ENCODE data around the gene FAM98C.

Gene FAM98C

DNA sequence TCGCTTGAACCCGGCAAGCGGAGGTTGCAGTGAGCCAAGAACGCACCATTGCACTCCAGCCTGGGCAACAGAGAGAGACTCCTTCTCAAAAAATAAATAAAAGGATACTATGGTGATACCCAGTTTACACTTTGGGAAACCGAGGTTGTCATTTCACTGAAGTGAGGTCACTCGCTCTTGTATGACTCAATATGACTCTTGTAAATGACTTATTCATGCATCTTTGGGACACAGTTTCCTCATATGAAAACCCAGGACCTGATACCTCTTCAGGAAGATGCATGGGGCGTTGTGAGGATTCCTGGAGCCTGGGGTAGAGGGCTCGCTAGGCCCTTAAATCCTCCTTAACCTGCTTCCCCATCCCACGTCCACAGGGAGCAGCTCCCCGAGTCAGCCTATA, 24.0 kb upstream of the FAM98C start:
- no peak for DNase-seq (ENCODE audit: low spot score)

DNA sequence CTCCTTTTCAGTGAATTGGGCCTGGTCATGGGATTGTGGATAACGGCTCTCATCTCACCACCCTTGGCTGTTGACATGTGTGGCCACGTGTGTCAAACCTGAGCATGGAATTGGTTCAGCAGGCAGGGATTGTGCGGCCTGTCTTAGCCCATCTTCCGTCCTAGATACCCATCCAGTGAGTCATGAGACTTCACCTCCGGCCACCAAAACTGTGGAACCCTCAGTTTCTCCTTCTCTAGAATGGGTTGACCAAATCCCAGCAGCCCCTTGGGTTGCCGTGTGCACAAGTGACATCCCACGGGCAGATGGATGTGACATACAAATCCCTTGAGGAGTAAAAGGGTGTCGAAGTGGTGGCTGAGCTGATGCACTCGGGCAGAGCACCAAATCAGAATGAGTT, 21.8 kb upstream of the FAM98C start:
- DNase-seq (ENCODE audit: low spot score) = no peak

DNA sequence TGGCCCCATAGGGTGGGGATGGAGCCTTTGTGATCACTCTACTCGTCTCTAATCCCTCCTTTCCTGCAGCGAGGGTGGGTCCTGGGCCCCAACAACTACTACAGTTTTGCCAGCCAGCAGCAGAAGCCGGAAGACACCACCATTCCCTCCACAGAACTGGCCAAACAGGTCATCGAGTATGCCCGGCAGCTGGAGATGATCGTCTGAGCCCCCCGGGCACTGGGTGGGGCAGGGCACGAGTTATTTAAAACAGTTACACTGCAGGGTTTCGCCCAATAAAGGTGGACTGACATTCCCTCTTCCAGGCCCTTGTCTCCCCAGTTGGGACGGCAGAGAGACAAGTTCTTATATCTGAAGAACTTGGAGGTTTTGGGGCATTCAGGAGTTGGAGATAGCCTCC, 19.7 kb upstream of the FAM98C start:
- DNase-seq (ENCODE audit: low spot score) = no peak

DNA sequence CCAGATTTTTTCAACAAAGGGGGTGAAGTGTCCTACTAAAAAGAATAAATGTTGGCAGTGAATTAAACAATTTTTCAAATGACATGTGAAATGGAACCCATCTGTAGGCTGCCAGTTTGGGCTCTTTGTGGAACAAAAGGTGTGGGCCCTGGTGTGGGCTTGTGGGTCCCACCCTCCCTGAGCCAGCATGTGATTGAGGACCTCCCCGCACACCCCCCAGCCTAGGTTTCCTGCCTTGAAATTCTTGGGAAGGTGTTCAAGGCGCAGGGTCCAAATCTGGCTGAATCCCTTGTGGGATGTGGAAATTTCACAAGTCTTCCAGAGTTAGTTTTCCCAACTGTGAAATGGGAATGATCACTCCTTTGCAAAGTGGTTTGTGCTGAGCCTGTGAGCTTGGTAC, 19.1 kb upstream of the FAM98C start:
- no peak for DNase-seq (ENCODE audit: low spot score)

DNA sequence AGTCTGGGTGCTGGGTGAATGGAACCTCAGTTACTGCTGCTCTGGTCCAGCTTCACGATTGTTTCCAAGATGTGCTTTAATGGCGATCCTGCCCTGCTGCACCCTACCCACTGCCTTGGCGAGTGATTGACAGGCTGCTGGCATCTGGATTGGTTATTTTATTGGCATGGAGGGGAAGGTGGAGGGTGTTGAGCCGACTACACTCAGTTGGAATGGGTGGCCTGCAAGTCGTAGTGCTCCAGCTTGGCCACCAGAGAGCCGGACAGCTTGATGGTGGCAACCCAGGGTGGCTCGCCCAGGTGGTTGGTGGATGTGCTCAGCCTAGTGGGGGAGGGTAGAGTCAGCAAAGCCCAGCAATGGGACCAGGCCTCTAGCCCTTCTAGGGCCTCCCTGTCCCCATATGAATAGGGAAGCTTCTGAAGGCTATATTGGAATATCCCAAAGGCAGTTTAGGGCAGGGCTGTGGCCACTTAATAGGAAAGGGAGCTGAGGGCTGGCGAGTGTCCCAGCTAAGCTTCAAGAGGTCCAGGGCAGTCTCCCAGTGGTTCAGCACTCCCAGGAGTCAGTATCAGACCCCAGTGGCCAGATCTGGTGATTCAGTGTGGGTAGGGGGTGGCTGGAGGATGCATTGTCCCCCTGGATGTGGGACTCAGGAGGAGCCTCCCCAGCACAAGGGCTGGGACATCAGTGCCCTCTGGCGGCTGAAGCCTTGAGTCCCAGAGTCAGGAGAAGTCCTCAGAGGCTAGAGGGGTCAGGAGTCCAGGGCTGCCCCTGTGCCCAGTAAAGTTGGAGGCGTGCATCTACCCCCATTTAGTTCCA, 18.5 kb upstream of the FAM98C start:
- no peak for DNase-seq (ENCODE audit: low spot score)

DNA sequence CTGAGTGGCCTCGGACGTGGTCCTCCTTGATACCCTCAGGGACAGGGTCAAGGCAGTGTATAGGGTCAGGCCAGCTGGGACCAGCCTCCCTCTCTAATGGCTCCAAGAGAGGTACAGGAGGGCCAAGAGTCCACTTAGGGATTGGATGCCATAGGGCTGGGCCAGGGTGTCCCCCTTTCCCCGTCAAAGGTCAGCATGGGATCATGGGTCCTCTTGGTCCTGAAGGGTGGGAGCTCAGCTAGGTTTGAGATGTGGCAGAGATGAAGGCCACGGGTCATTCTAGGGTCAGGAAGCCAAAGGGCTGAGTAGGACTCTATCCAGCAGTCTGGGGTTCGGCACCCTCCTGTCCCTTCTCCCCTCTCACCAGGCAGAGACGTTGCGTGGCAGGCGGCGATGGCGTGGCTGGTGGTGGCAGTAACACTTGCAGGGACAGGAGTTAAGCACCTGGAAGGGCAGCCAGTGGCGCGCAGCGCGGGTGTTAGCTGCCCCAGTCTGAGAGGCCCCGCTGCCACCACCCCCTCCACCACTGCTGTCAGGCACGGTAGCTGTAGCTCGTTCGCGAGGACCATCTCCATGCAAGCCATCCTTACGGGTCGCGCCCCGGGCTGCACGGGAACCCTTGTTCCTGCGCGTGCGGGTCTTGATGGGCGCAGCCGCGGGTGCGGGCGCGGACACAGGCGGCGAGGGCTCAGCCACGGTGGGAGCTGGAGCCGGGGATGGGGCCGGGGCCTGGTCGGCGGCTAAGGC, 17.7 kb upstream of the FAM98C start:
- no peak for DNase-seq (ENCODE audit: low spot score)

DNA sequence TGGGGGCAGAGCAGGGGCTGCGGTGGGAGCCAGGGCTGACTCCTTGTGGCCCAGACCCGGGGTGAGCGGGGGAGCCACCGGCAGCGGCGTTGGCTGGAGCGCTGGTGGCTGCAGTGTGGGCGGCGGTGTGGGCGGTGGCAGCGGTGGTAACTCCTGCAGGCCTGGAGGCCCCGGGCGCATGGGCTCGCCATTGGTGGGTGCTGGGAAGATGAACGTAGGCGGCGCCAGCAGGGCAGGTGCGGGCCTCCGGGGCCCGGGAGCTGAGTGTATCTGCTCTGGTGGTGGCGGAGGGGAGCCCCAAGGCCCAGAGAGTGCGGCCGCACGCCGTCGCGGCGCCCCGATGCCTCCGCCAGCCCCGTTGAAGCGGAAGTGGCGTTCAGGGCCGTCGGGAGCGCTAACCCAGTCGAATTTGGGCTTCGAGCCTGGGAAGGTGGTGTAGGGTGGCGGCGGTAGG, 17.1 kb upstream of the FAM98C start:
- DNase-seq (ENCODE audit: low spot score) = no peak

DNA sequence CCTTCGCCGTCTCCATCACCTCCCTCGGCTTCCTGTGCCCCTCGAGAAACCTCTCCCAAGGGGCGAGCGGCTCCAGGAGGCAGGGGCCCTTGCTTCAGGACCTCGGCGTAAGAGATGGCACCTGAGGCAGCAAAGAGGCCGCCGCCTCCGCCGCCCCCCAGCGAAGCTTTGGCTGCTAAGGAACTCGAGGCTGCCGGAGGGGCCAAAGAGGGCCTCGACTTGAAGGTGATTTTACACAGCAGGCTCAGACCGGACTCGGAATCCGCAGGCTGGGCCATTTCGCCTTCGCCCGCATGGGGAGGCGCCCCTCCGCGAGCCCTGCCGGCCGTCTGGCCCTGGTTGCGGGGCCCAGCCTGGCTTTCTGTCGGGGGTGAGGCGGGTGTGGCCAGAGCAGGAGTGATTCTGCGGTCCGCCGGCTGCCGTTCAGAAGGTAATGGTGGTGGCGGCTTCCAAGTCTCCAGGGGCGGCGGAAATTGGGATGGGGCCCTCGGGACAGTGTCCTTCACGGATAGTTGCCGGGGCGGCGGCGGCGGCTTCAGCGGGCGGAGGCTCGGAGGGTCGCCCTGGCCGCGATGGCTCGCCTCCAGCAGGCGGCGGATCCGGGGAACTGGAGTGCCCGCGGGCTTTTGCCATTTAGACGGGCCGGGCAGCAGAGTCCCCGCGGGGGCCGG, 16.5 kb upstream of the FAM98C start:
- no peak for DNase-seq (ENCODE audit: low spot score)

DNA sequence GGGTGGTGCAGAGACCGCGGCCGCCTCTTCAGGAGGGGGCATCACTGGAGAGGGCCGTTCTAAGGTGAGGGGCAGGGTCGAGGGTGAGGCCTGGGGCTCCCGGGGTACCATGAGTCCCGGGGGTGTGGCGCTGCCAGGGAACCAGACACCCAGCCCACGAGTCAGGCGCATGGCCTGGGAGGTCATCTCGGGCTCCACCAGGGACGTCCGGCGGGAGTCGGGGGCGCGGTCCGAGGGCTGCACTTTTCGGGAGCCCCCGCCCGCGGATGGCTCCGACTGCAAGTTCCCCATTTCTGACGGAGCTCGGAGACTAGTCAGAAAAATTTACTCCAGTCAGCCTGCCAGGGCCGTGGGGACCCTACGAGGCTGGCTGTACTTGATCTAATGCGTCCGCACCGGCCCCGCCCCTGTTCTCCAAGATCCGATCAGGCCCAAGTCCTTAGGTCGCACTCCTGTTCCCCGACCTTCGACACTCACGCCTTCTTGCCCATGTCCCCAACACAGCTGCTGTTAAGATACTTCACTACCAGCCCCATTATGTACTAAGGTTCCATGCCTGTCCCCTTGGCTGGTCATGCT, 15.8 kb upstream of the FAM98C start:
- no peak for DNase-seq (ENCODE audit: low spot score)

DNA sequence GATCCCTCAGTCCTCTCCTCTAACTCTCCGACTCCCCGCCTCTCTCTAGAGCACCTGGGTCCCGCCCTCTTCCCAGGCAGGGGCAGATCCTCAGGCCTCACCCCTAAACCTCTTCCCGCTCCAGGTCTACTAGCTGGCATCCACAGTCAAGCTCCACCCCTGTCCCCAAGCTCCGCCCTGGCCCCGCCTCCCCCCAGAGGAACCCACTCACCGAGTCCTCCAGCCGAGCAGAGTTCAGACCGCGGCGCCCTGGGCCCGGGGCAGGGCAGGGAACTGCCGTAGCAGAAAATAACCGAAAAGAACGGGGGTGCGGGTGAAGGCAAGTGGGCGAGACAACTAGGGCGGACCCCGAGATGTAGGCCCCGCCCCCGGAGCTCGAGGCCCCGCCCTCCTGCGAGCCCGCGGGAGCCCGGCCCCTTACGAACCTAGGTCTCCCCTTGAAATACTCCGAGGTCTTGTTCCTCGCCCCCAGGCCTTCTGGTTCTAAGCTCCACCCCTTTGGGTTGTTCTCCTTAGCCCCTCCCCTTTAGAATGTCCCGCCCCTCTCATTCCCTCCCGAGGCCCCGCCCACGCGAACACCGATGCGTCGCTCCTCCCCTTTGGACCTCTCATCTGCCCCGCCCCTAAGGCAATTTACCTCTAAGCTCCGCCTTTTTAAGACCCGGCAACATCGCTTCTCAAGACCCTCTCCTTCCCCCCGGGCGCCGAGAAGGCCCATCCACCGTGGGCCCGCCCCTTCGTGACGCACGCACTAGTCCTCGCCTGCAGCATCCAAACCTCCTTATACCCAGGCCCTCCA, 15.1 kb upstream of the FAM98C start, which contains the start of gene GGN:
Gene GGN, minus strand, starts transcription at position 485 of the 799 bp plus-strand sequence. CDS start 773 bp downstream, outside the sequence.
- DNase-seq (ENCODE audit: low spot score) = peak; percentile 78

DNA sequence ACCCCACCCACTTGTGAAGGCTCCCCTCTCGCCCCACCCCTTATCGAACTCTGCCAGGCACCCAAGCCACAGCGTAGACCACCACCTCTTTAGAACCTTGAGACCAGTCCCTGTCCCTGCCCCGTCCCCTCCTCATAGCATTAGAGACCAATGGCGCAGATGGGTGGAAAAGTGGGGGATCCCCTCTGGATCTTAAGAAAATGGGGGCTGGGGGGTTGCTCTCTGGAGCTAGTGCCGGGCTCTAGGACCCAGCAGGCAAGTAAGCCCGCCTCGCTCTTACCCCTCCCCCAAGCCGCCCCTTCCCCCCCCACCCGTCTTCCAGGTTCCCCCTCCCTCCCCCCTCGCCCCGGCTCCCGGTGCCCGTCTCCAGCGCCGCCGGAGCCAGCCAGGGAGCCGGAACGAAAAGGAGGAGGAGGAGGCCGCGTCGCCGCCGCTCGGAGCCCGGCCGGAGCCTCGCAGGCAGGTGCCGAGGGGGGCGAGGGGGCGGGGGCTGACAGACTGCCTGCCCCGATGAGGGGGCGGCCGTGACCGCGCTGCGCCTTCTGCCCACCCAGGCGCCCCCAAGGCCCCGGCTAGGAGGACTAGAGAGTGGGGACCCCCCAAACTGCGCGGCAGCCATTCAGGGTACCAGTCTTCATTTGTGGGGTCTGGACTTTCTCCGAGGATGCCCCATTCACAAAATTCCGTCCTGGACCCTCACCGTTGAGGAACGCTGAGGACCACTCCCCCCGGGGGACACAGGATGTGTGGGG, 14.4 kb upstream of the FAM98C start, which contains the start of gene SPRED3:
Gene SPRED3, plus strand, starts transcription at position 349 of the 752 bp plus-strand sequence. CDS start 1,606 bp downstream, outside the sequence.
- DNase-seq (ENCODE audit: low spot score) = no peak

DNA sequence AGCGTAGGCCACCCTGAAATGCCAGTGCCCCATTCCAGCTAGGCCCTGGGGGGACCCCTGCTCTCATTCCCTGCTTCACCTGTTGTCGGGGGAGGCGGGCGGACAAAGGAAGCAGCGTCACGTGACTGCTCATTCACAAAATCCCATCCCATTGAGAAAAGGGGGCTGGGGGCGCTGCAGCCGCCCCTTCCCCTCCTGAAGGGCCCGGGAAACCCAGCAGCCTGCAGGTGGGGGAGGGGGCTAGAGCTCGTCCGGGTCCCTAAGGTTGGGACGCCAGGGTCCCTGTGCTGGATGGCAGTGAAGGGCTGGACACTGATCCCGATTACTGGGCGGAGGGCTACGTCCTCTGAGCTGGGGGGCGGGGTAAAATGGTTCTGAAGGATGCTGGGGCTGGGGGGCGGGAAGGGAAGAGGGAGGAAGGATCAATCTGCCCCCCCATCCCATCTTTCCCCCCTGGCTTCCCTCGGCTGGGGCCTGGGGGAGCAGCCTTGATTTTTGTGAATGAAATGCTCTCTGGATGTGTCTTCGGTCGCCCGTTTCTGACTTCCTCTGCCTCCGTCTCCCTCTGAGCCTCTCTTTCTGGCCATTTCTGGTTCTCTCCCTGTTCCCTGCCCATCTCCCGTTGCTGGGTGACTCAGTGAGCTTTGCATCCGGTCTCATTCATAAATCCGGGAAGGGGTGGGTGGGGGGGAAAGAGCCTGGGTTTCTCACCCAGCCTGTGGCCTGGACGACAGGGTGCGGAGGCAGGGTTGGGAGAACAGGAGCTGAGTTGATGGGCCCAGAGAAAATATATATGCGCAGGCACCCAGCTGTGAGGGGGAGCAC, 13.6 kb upstream of the FAM98C start:
- DNase-seq (ENCODE audit: low spot score) = no peak

DNA sequence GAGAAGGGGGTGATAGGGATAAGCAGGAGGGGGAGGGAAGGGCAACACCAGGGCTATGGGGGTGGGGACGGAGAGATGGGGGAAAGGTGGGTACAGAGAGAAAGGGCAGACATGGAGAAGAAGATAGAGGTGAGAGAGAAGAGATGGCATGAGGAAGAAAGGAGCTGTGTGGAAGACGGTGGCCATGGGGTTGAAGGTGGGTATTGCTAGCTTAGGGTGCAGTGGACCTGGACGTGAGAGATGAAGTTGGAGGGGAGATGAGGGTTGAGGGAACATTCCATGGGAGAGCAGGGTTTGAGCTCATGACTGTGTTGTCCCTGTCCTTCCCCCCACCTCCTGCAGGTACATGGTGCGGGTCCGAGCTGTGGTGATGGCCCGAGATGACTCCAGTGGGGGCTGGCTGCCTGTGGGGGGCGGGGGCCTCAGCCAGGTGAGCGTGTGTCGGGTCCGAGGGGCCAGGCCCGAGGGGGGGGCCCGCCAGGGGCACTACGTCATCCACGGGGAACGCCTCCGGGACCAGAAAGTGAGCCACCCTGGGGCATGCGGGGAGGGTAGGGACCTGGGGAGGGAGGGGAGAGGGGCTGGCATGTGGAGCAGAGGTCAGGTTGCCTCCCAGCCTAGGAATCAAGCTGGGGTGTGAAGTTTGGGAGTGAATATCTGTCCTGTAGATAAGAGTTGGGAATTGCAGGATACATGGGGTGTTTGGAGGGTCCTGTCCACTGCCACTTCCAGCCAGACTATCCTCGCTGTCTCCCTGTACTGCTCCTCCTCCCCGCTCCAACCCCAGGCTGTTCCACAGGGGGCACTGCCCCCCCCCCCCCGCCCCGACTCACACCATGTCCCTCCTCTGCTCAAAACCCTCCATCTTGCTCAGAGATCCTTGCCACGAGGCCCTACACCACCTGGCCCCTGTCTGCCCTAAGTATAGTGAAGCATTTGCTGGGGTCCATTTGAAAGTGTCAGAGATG, 12.7 kb upstream of the FAM98C start:
- DNase-seq (ENCODE audit: low spot score) = no peak

DNA sequence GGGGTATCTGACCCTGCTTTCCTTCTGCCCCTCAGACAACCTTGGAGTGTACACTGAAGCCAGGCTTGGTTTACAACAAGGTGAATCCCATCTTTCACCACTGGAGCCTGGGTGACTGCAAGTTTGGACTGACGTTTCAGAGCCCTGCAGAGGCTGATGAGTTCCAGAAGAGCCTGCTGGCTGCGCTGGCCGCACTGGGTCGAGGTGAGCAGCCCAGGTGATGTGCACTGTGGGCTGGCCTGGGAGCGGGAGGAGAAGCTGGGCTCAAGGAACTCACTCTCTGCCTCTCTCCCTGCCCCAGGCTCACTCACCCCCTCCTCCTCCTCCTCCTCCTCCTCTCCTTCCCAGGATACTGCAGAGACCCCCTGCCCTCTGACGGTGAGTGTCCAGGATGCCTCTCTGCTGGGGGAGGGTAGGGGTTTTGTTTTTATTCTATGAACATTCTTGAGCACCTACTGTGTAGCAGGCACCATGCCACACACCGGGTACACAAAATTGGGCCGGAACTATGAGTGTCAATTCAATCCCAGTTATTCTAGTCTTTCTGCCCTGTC, 10.9 kb upstream of the FAM98C start:
- DNase-seq (ENCODE audit: low spot score) = no peak

DNA sequence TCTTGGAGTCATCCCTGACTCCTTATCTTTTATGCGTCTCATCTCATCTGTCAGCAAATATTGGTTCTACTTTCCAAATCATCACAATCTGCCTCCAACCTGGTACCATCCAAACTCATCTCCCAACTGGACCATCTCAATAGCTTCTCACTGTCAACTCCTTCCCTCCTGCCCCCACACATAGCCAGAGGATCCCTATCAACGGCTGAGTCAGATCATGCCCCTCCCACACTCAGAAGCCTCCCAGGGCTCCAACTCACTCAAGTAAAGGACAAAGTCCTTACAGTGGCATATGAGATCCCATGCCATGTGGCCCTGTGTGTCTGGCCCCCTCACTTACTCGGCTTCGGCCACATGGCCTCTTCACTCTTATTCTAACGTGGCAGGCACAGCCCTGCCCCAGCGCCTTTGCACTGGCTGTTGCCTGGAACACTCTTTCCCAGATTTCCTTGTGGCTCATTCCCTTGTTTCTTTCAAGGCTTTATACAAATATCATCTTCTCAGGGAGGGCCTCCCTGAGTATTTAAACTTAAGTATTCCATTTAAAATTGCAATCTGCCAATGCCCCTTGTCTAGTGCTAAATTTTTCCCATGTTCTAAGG, 10.1 kb upstream of the FAM98C start:
- DNase-seq (ENCODE audit: low spot score) = peak; percentile 23

DNA sequence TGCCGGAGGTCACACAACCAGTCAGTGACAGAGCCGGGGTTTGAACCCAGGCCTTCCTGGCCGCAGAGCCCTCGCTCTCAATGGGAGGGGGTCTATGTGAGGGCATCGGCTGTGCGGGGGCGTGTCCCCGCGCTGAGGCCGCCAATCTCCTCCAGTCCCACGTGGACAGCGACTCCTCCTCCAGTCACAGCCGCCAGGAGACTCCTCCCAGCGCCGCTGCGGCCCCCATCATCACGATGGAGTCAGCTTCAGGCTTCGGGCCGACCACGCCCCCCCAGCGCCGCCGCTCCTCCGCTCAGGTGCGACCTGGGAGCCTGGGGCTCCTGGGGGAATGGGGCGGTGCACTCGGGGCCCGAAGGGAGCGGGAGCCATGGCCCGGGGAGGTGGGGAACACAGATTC, 8.4 kb upstream of the FAM98C start:
- DNase-seq (ENCODE audit: low spot score) = no peak

DNA sequence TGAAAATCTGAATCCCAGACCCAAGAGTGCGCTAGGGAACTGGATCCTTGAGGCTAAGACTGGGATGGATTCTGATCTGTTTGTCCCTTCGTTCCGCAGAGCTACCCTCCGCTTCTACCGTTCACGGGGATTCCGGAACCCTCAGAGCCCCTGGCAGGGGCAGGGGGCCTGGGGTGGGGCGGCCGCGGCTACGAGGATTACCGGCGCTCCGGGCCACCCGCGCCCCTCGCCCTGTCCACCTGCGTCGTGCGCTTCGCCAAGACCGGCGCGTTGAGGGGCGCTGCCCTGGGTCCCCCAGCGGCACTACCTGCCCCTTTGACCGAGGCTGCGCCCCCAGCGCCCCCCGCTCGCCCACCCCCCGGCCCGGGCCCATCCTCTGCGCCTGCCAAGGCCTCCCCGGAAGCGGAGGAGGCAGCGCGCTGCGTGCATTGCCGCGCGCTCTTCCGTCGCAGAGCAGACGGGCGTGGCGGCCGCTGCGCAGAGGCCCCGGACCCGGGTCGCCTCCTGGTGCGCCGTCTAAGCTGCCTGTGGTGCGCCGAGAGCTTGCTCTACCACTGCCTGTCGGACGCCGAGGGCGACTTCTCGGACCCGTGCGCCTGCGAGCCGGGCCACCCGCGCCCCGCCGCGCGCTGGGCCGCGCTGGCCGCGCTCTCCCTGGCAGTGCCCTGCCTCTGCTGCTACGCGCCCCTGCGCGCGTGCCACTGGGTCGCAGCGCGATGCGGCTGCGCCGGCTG, 7.3 kb upstream of the FAM98C start:
- no peak for DNase-seq (ENCODE audit: low spot score)

All from LoVo (cell line).